Measurements from ENCODE around the gene ISCU. TPM values are rescaled to one million over a fixed set of nuclear protein-coding genes. Genes with fewer than 3 reads are reported as not detected.
A peak's percentile ranks its signal among the peaks of the same experiment; 100 is the strongest.

The ISCU gene
- total RNA-seq, 4 donors from 2014 or later: 172 to 269 (median 185) TPM

GRCh38 chr12:108611884-108612415, 49.6 kb downstream of the ISCU start:
- TF ChIP-seq POLR2A (IDR thresholded peaks at IDR 0.05) (no peak), EP300 (IDR thresholded peaks at IDR 0.05) (no peak), CTCF (IDR thresholded peaks at IDR 0.05) (peak in 4 of 5 experiments; percentile 28 to 35 (median 31))
- DNase-seq (ENCODE audit: low spot score in 2 of 2): no peak
- Histone ChIP-seq H3K4me1 (peaks cover 0 to 38% (median 2%) of the 10 kb centered on the region in 4 donors), H3K4me3 (no peak overlapping the region), H3K36me3 (no peaks in the 10 kb centered on the region), H3K27me3 (peaks cover 0 to 3% of the 10 kb centered on the region in 2 donors), H3K27ac (peak overlapping the region in 1 of 4 donors; percentile 60), H3K9me3 (peaks cover 0 to 6% (median 0%) of the 10 kb centered on the region in 4 donors)
- 33 to 51% methylated on average over 5 of the region's 5 CpGs for WGBS, 2 donors

GRCh38 chr12:108612788-108613282, 50.4 kb downstream of the ISCU start:
- no peak overlapping the region for H3K4me3 ChIP-seq
- no peak overlapping the region for H3K27ac ChIP-seq
- 73 to 85% methylated on average over 8 of the region's 8 CpGs for WGBS, 2 donors

GRCh38 chr12:108613548-108613947, 51.2 kb downstream of the ISCU start:
- Histone ChIP-seq H3K4me3 (no peak overlapping the region), H3K27ac (no peak overlapping the region), H3K27me3 (no peaks in the 10 kb centered on the region), H3K4me1 (peaks cover 0 to 53% (median 7%) of the 10 kb centered on the region in 4 donors), H3K9me3 (peaks cover 0 to 6% (median 0%) of the 10 kb centered on the region in 4 donors), H3K36me3 (no peaks in the 10 kb centered on the region)
- WGBS, 2 donors: 54 to 63% methylated on average over 4 to 7 of the region's 9 CpGs
- no peak for DNase-seq (ENCODE audit: low spot score in 2 of 2)
- TF ChIP-seq CTCF (IDR thresholded peaks at IDR 0.05) (no peak), EP300 (IDR thresholded peaks at IDR 0.05) (no peak), POLR2A (IDR thresholded peaks at IDR 0.05) (no peak)

More at GRCh38 chr12:108612788-108613282, 50.4 kb downstream of the ISCU start:
- H3K27me3 ChIP-seq: no peaks in the 10 kb centered on the region
- H3K4me1 ChIP-seq: peaks cover 0 to 47% (median 6%) of the 10 kb centered on the region in 4 donors
- no peak for DNase-seq (ENCODE audit: low spot score in 2 of 2)
- TF ChIP-seq CTCF (IDR thresholded peaks at IDR 0.05) (no peak), POLR2A (IDR thresholded peaks at IDR 0.05) (no peak), EP300 (IDR thresholded peaks at IDR 0.05) (no peak)
- H3K9me3 ChIP-seq: peaks cover 0 to 6% (median 0%) of the 10 kb centered on the region in 4 donors
- H3K36me3 ChIP-seq: no peaks in the 10 kb centered on the region

- H3K36me3 ChIP-seq: no peaks in the 10 kb centered on the region
- no peak overlapping the region for H3K27ac ChIP-seq
- no peak overlapping the region for H3K4me3 ChIP-seq
- DNase-seq (ENCODE audit: low spot score in 2 of 2): no peak
- H3K4me1 ChIP-seq: peaks cover 0 to 48% (median 7%) of the 10 kb centered on the region in 4 donors
- H3K9me3 ChIP-seq: peaks cover 0 to 6% (median 0%) of the 10 kb centered on the region in 4 donors
- WGBS, 2 donors: 77 to 90% methylated on average over 2 to 4 of the region's 4 CpGs
- TF ChIP-seq POLR2A (IDR thresholded peaks at IDR 0.05) (no peak), CTCF (IDR thresholded peaks at IDR 0.05) (no peak), EP300 (IDR thresholded peaks at IDR 0.05) (no peak)
- H3K27me3 ChIP-seq: no peaks in the 10 kb centered on the region
These were observed 51.6 kb downstream of the ISCU start for GRCh38 chr12:108614041-108614440.

GRCh38 chr12:108614639-108615038, 52.2 kb downstream of the ISCU start:
- TF ChIP-seq POLR2A (IDR thresholded peaks at IDR 0.05) (no peak), EP300 (IDR thresholded peaks at IDR 0.05) (no peak), CTCF (IDR thresholded peaks at IDR 0.05) (no peak)
- Histone ChIP-seq H3K36me3 (no peaks in the 10 kb centered on the region), H3K27ac (no peak overlapping the region), H3K4me3 (no peak overlapping the region), H3K9me3 (peaks cover 0 to 6% (median 0%) of the 10 kb centered on the region in 4 donors), H3K27me3 (no peaks in the 10 kb centered on the region), H3K4me1 (peaks cover 0 to 42% (median 7%) of the 10 kb centered on the region in 4 donors)
- 90 to 92% methylated on average over 6 of the region's 6 CpGs for WGBS, 2 donors
- no peak for DNase-seq (ENCODE audit: low spot score in 2 of 2)
